H1 (cell line): ENCODE results near the gene TTR. TPM values are rescaled to one million over a fixed set of nuclear protein-coding genes. Genes with fewer than 3 reads are reported as not detected.

Experiments used
- ATF2 ChIP-seq: IDR thresholded peaks from 2 replicates; pipeline ENCODE4 v1.6.1; 2012; ENCODE audit warnings: low read length, inconsistent platforms
- BRCA1 ChIP-seq: IDR thresholded peaks from 2 replicates; pipeline ENCODE4 v1.6.1; 2012; ENCODE audit warnings: low read depth, low read length, improper control_type of control experiment
- CBX5 ChIP-seq: fragments of 300-800, 300-1000 bp; sonication (generic); IDR thresholded peaks from 2 replicates; pipeline ENCODE4 v1.7.1; 2016; ENCODE audit warnings: antibody characterized with exemption, low read length, low read depth
- CHD7 ChIP-seq: fragments of 300-600 bp; sonication (generic); IDR thresholded peaks from 2 replicates; pipeline ENCODE4 v1.7.1; 2012; ENCODE audit warnings: low read length, moderate library complexity, mild to moderate bottlenecking, inconsistent platforms; ENCODE audit not compliant: insufficient replicate concordance
- EGR1 ChIP-seq: IDR thresholded peaks from 2 replicates; pipeline ENCODE4 v1.6.1; 2011; ENCODE audit warnings: low read depth, low read length, borderline replicate concordance
- NANOG ChIP-seq: IDR thresholded peaks from 2 replicates; pipeline ENCODE4 v1.6.1; 2011; ENCODE audit warnings: low read length, low read depth, mild to moderate bottlenecking, inconsistent platforms; ENCODE audit not compliant: insufficient read depth, poor library complexity, severe bottlenecking
- POLR2AphosphoS5 ChIP-seq: IDR thresholded peaks from 2 replicates; pipeline ENCODE4 v1.6.1; 2011; ENCODE audit warnings: low read depth, low read length
- SIX5 ChIP-seq: IDR thresholded peaks from 2 replicates; pipeline ENCODE4 v1.6.1; 2011; ENCODE audit warnings: mild to moderate bottlenecking, low read depth, low read length
- SP1 ChIP-seq: IDR thresholded peaks from 2 replicates; pipeline ENCODE4 v1.6.1; 2011; ENCODE audit warnings: low read depth, low read length
- TAF1 ChIP-seq: IDR thresholded peaks from 2 replicates; pipeline ENCODE4 v1.6.1; 2011; ENCODE audit warnings: mild to moderate bottlenecking, low read depth, low read length
- polyA plus RNA-seq, 7 experiments: library from polyadenylated mRNA; depleted of rRNA in 3 of 7; stranded (reverse) in 5 of 7; unstranded in 2 of 7; fragments of >200 nt in 5 of 7; fragments of 200-250 nt in 2 of 7; gene quantifications; 1 replicate in 5 of 7; 2 replicates in 1 of 7; 4 replicates in 1 of 7; pipeline versions ENCODE4 v1.2.1 to v1.2.3, GENCODE V29; 2011 to 2013; ENCODE audit warnings: missing spikeins in 2 of 7, mixed read lengths in 2 of 7
- total RNA-seq: library from RNA; stranded (reverse); fragmentation: NEBNext Ultra II Directional; extraction: Animal tissue kit (Norgen Biotek cat#: 25700); gene quantifications from 2 replicates; pipeline ENCODE4 v1.2.1, GENCODE V29; 2021

Gene TTR
- total and polyA plus RNA-seq, 2 of the 8 experiments (the other 6 are each of a cell fraction or from before 2014, with no cell fraction given): not detected

GRCh38 chr18:31643003-31643402 is 51.3 kb downstream of the TTR start (continued):
- no peak for TF ChIP-seq CHD7
- no peak for TF ChIP-seq CBX5
- TF ChIP-seq NANOG: no peak
- no peak for TF ChIP-seq SIX5
- TF ChIP-seq BRCA1: no peak
- TF ChIP-seq ATF2: no peak
- TF ChIP-seq TAF1: no peak
- TF ChIP-seq POLR2AphosphoS5: no peak
- no peak for TF ChIP-seq EGR1
- TF ChIP-seq SP1: no peak
